Neuron (in vitro differentiated cells): ENCODE measurements around the gene ZNF407.

Experiments
- H2AFZ ChIP-seq: one replicate; pipeline ENCODE4 v1.6.1; 2013; ENCODE audit warnings: low read depth, mild to moderate bottlenecking, inconsistent platforms, low read length, moderate library complexity
- H3K27me3 ChIP-seq: one replicate; pipeline ENCODE4 v1.6.1; 2013; ENCODE audit warnings: low read length; ENCODE audit not compliant: insufficient read depth
- H3K36me3 ChIP-seq: one replicate; pipeline ENCODE4 v1.6.1; 2013; ENCODE audit warnings: low read length; ENCODE audit not compliant: insufficient read depth
- H3K4me1 ChIP-seq: one replicate; pipeline ENCODE4 v1.6.1; 2013; ENCODE audit warnings: low read length; ENCODE audit not compliant: insufficient read depth
- H3K4me3 ChIP-seq: 2 replicates; pipeline ENCODE4 v1.5.1; 2013; ENCODE audit warnings: mild to moderate bottlenecking, low read length, moderate library complexity
- H3K9me3 ChIP-seq: one replicate; pipeline ENCODE4 v1.6.1; 2013; ENCODE audit warnings: low read length

Gene ZNF407

GRCh38 chr18:75107931-75108276 is 510.2 kb downstream of the ZNF407 start:
- H2AFZ ChIP-seq: no peak overlapping the region
- peaks cover 2% of the 10 kb centered on the region for H3K4me1 ChIP-seq
- no peak overlapping the region for H3K4me3 ChIP-seq
- no peaks in the 10 kb centered on the region for H3K27me3 ChIP-seq
- no peaks in the 10 kb centered on the region for H3K36me3 ChIP-seq
- no peaks in the 10 kb centered on the region for H3K9me3 ChIP-seq

- Histone ChIP-seq H2AFZ (no peak overlapping the region), H3K36me3 (no peaks in the 10 kb centered on the region), H3K9me3 (no peaks in the 10 kb centered on the region), H3K27me3 (no peaks in the 10 kb centered on the region), H3K4me1 (peaks cover 2% of the 10 kb centered on the region), H3K4me3 (no peak overlapping the region)
These were observed 511.1 kb downstream of the ZNF407 start for GRCh38 chr18:75108579-75109318.

- H2AFZ ChIP-seq: no peak overlapping the region
- no peak overlapping the region for H3K4me3 ChIP-seq
- peaks cover 2% of the 10 kb centered on the region for H3K4me1 ChIP-seq
- H3K27me3 ChIP-seq: no peaks in the 10 kb centered on the region
- no peaks in the 10 kb centered on the region for H3K36me3 ChIP-seq
- no peaks in the 10 kb centered on the region for H3K9me3 ChIP-seq
These were observed 511.6 kb downstream of the ZNF407 start for GRCh38 chr18:75109319-75109691.

- Histone ChIP-seq H3K4me1 (peaks cover 2% of the 10 kb centered on the region), H3K9me3 (no peaks in the 10 kb centered on the region), H2AFZ (no peak overlapping the region), H3K4me3 (no peak overlapping the region), H3K27me3 (no peaks in the 10 kb centered on the region), H3K36me3 (no peaks in the 10 kb centered on the region)
These were observed 512.1 kb downstream of the ZNF407 start for GRCh38 chr18:75109819-75110218.

GRCh38 chr18:75110311-75110710 is 512.6 kb downstream of the ZNF407 start:
- Histone ChIP-seq H3K9me3 (no peaks in the 10 kb centered on the region), H3K4me1 (peaks cover 2% of the 10 kb centered on the region)

GRCh38 chr18:75110846-75111415 is 513.3 kb downstream of the ZNF407 start:
- peaks cover 2% of the 10 kb centered on the region for H3K4me1 ChIP-seq

More at GRCh38 chr18:75110311-75110710, 512.6 kb downstream of the ZNF407 start:
- H3K4me3 ChIP-seq: no peak overlapping the region
- H2AFZ ChIP-seq: no peak overlapping the region
- no peaks in the 10 kb centered on the region for H3K27me3 ChIP-seq
- H3K36me3 ChIP-seq: no peaks in the 10 kb centered on the region

GRCh38 chr18:75111760-75112159 is 514.1 kb downstream of the ZNF407 start:
- no peaks in the 10 kb centered on the region for H3K27me3 ChIP-seq
- no peaks in the 10 kb centered on the region for H3K36me3 ChIP-seq
- H3K4me1 ChIP-seq: peaks cover 2% of the 10 kb centered on the region
- no peak overlapping the region for H3K4me3 ChIP-seq
- H3K9me3 ChIP-seq: no peaks in the 10 kb centered on the region
- H2AFZ ChIP-seq: no peak overlapping the region

More at GRCh38 chr18:75110846-75111415, 513.3 kb downstream of the ZNF407 start:
- H3K9me3 ChIP-seq: no peaks in the 10 kb centered on the region
- no peak overlapping the region for H2AFZ ChIP-seq
- H3K36me3 ChIP-seq: no peaks in the 10 kb centered on the region
- H3K27me3 ChIP-seq: no peaks in the 10 kb centered on the region
- H3K4me3 ChIP-seq: no peak overlapping the region

- Histone ChIP-seq H3K4me1 (peaks cover 2% of the 10 kb centered on the region), H3K36me3 (no peaks in the 10 kb centered on the region), H3K27me3 (no peaks in the 10 kb centered on the region), H2AFZ (no peak overlapping the region), H3K9me3 (no peaks in the 10 kb centered on the region), H3K4me3 (no peak overlapping the region)
These were observed 514.8 kb downstream of the ZNF407 start for GRCh38 chr18:75112186-75113096.

- Histone ChIP-seq H3K9me3 (no peaks in the 10 kb centered on the region), H3K36me3 (no peaks in the 10 kb centered on the region), H3K27me3 (no peaks in the 10 kb centered on the region), H3K4me1 (peaks cover 2% of the 10 kb centered on the region), H3K4me3 (no peak overlapping the region), H2AFZ (no peak overlapping the region)
These were observed 515.8 kb downstream of the ZNF407 start for GRCh38 chr18:75113455-75113854.

- Histone ChIP-seq H2AFZ (no peak overlapping the region), H3K9me3 (no peaks in the 10 kb centered on the region), H3K36me3 (no peaks in the 10 kb centered on the region), H3K4me3 (no peak overlapping the region), H3K4me1 (peaks cover under 1% of the 10 kb centered on the region), H3K27me3 (no peaks in the 10 kb centered on the region)
These were observed 516.6 kb downstream of the ZNF407 start for GRCh38 chr18:75114231-75114764.
